Measurements from ENCODE around the gene KNDC1.

DNA sequence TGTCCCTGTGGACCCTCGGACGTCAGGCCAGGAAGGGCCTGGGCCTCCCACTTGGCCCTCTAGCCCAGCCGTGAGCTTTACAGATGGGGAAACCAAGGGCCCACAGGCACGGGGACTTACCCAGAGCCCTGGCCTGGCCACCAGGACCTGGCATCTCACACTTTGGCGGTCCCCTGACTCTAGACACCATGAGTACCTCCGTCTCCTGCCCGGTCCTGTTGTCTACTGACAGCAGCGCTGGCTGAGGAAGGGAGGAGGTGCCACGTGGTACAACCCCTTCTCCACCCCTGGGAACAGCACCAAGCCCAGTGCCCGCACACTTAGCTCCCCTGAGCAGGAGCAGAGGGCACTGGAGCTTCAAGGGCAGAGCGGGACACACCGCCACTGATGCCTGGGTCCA is 46.2 kb upstream of the KNDC1 start:
- no peak for TF ChIP-seq ZNF384 (IDR thresholded peaks at IDR 0.05)
- no peak for TF ChIP-seq CTBP1 (IDR thresholded peaks at IDR 0.05; ENCODE audit: borderline replicate concordance)
- TF ChIP-seq BHLHE40 (IDR thresholded peaks at IDR 0.05; ENCODE audit: borderline replicate concordance) = no peak

Data from HEK293T (cell line).